Upper lobe of right lung (tissue), 1 donor: Measurements from ENCODE around the gene PIK3AP1. TPM values are rescaled to one million over a fixed set of nuclear protein-coding genes. Genes with fewer than 3 reads are reported as not detected.
"Not testable (repeated sequence)": the region's sequence is repeated elsewhere in the genome, so short reads cannot be mapped to it uniquely, and the experiment has no call there.

Experiments used
- ATAC-seq: fragments of 200-7000 bp; cut with Tn5 transposase; one replicate; pipeline ENCODE4 v1.9.1; 2020; ENCODE audit warnings: mild to moderate bottlenecking, moderate library complexity
- DNase-seq: peaks from one replicate; pipeline ENCODE4 v3.0.0-alpha.2; 2020
- H3K27ac ChIP-seq: fragments of 200-600 bp; one replicate; pipeline ENCODE4 v1.8.0; 2022
- H3K27me3 ChIP-seq: fragments of 200-600 bp; one replicate; pipeline ENCODE4 v1.8.0; 2022; ENCODE audit warnings: mild to moderate bottlenecking
- H3K36me3 ChIP-seq: fragments of 200-600 bp; one replicate; pipeline ENCODE4 v1.8.0; 2022
- H3K4me1 ChIP-seq: fragments of 200-600 bp; one replicate; pipeline ENCODE4 v1.8.0; 2022
- H3K4me3 ChIP-seq: fragments of 200-600 bp; one replicate; pipeline ENCODE4 v1.8.0; 2022; ENCODE audit warnings: mild to moderate bottlenecking
- H3K9me3 ChIP-seq: fragments of 200-600 bp; one replicate; pipeline ENCODE4 v1.8.0; 2022
- intact Hi-C: fragments of 100-400 bp; cut with DNase I; formaldehyde crosslinking; loops from one replicate; pipeline ENCODE4 v1.11.0; 2022
- total RNA-seq: library from RNA; stranded (reverse); fragmentation: NEBNext Ultra II Directional; extraction: Animal tissue kit (Norgen Biotek cat#: 25700); gene quantifications from one replicate; pipeline ENCODE4 v1.2.1, GENCODE V29; 2021
- TF ChIP-seq, protein P1 (sequence below): fragments of 200-600 bp; IDR thresholded peaks from one replicate; pipeline ENCODE4 v1.8.0; 2022; ENCODE audit warnings: antibody characterized with exemption
- donor health status: DM: no; HTN: yes; CAD: no; lungs with severe emphysema.

PIK3AP1 gene
- total RNA-seq, 1 donor from 2014 or later, result 65.2 TPM

GRCh38 chr10:96579133-96579532 lies 141.2 kb downstream of the PIK3AP1 start:
- no peaks in the 10 kb centered on the region for H3K9me3 ChIP-seq
- ATAC-seq (no peak), DNase-seq (no peak)
- no peak overlapping the region for H3K27ac ChIP-seq
- peaks cover 53% of the 10 kb centered on the region for H3K4me1 ChIP-seq
- H3K27me3 ChIP-seq, result no peaks in the 10 kb centered on the region
- no peak overlapping the region for H3K4me3 ChIP-seq
- peaks cover 16% of the 10 kb centered on the region for H3K36me3 ChIP-seq
- intact Hi-C loops, result no loop called here
- TF ChIP-seq, protein P1, sequence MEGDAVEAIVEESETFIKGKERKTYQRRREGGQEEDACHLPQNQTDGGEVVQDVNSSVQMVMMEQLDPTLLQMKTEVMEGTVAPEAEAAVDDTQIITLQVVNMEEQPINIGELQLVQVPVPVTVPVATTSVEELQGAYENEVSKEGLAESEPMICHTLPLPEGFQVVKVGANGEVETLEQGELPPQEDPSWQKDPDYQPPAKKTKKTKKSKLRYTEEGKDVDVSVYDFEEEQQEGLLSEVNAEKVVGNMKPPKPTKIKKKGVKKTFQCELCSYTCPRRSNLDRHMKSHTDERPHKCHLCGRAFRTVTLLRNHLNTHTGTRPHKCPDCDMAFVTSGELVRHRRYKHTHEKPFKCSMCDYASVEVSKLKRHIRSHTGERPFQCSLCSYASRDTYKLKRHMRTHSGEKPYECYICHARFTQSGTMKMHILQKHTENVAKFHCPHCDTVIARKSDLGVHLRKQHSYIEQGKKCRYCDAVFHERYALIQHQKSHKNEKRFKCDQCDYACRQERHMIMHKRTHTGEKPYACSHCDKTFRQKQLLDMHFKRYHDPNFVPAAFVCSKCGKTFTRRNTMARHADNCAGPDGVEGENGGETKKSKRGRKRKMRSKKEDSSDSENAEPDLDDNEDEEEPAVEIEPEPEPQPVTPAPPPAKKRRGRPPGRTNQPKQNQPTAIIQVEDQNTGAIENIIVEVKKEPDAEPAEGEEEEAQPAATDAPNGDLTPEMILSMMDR, result no peak

GRCh38 chr10:96578633-96579032 lies 141.7 kb downstream of the PIK3AP1 start:
- ATAC-seq (no peak), DNase-seq (no peak)
- peaks cover 16% of the 10 kb centered on the region for H3K36me3 ChIP-seq
- TF ChIP-seq, protein P1, result no peak
- H3K27ac ChIP-seq, result no peak overlapping the region
- peaks cover 48% of the 10 kb centered on the region for H3K4me1 ChIP-seq
- no peak overlapping the region for H3K4me3 ChIP-seq
- intact Hi-C loops, result no loop called here
- no peaks in the 10 kb centered on the region for H3K9me3 ChIP-seq
- no peaks in the 10 kb centered on the region for H3K27me3 ChIP-seq

GRCh38 chr10:96578022-96578421 lies 142.3 kb downstream of the PIK3AP1 start:
- H3K4me1 ChIP-seq, result peaks cover 43% of the 10 kb centered on the region
- no peak overlapping the region for H3K27ac ChIP-seq
- no peak overlapping the region for H3K4me3 ChIP-seq
- no peak for DNase-seq
- TF ChIP-seq, protein P1, result no peak
- no peak for ATAC-seq
- intact Hi-C loops, result no loop called here
- H3K9me3 ChIP-seq, result no peaks in the 10 kb centered on the region
- peaks cover 16% of the 10 kb centered on the region for H3K36me3 ChIP-seq
- H3K27me3 ChIP-seq, result no peaks in the 10 kb centered on the region

- no peak for DNase-seq
- TF ChIP-seq, protein P1, result no peak
- no peak for ATAC-seq
- Histone ChIP-seq H3K9me3 (no peaks in the 10 kb centered on the region), H3K4me3 (no peak overlapping the region), H3K27ac (no peak overlapping the region), H3K36me3 (peaks cover 16% of the 10 kb centered on the region), H3K27me3 (no peaks in the 10 kb centered on the region), H3K4me1 (peaks cover 34% of the 10 kb centered on the region)
- intact Hi-C loops, result no loop called here
Observed at GRCh38 chr10:96577069-96577468, 143.2 kb downstream of the PIK3AP1 start.

DNA sequence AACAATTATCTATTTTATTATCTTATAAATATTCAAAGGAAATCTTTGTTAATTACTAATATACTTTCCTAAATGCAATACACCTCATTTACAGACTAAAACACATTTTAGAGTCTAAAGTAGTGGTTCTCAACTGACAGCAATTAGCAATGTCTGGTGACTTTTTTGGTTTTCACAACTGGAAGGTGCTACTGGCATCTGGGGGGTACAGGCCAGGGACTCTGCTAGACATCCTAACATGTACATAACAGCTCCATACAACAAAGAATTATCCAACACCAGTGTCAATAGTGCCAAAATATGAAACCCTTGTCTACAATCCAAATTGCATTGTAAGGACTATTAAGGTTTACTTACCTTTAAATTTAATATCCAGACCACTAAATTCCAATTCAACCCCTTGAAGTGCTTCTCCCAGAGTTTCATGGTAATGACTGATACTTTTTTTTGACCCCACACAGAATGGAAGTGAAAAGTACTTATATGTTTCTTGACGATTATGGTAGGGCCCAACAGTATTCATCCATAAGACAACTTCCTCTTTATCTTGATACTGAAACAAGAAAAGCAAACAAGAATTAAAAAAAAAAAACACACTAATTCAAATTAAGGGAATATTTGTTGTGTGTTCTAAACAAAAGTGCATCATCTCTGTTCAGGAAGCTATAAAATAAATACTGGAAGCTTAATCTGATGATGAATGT lies 143.9 kb downstream of the PIK3AP1 start:
- no peak overlapping the region for H3K4me3 ChIP-seq
- no peaks in the 10 kb centered on the region for H3K27me3 ChIP-seq
- no peaks in the 10 kb centered on the region for H3K9me3 ChIP-seq
- H3K4me1 ChIP-seq, result peaks cover 28% of the 10 kb centered on the region
- TF ChIP-seq, protein P1, result no peak
- intact Hi-C loops, result no loop called here
- H3K27ac ChIP-seq, result no peak overlapping the region
- no peak for ATAC-seq
- no peak for DNase-seq
- peaks cover 16% of the 10 kb centered on the region for H3K36me3 ChIP-seq

DNA sequence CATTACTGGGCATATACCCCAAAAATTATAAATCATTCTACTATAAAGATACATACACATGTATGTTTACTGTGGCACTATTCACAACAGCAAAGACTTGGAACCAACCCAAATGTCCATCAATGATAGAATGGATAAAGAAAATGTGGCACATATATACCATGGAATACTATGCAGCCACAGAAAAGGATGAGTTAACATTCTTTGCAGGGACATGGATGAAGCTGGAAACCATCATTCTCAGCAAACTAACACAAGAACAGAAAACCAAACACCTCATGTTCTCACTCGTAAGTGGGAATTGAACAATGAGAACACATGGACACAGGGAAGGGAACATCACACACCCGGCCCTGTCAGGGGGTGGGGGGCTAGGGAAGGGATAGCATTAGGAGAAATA lies 145.8 kb downstream of the PIK3AP1 start:
- DNase-seq, ATAC-seq, H3K9me3 ChIP-seq, H3K27me3 ChIP-seq, H3K4me3 ChIP-seq, H3K27ac ChIP-seq, intact Hi-C loops: not testable (repeated sequence)
- Histone ChIP-seq H3K36me3 (peaks cover 26% of the 10 kb centered on the region), H3K4me1 (peaks cover 24% of the 10 kb centered on the region)
